GM20000 (cell line): ENCODE data around the gene IL1RAPL1.

Experiments used
- DNase-seq: peaks from one replicate; pipeline ENCODE4 v3.0.0; 2012; ENCODE audit warnings: low spot score
- CTCF ChIP-seq: IDR thresholded peaks from 2 replicates; pipeline ENCODE4 v1.5.1; 2012; ENCODE audit warnings: mild to moderate bottlenecking, control low read depth; ENCODE audit errors: extremely low read depth, missing control alignments

Gene IL1RAPL1

DNA sequence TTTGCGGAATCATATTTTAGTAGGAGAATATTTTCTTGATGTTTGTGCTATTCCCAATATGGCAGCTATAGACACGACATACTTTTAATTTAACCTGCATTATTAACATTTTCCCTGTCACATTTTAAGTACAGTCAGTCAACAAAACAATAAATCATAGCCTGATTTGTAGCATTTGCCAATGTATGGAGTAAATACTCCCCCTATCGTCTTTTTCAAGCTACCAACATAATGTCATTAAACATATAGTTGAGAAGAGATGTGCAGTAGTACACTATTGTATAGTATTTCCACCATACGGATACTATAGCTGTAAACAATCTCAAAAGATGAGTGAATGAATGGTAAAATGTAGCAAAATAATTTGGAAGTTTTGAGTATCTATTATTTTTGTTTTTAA is 1324.4 kb downstream of the IL1RAPL1 start:
- TF ChIP-seq CTCF: no peak
- DNase-seq: no peak

- DNase-seq: no peak
- no peak for TF ChIP-seq CTCF
Measured at GRCh38 chrX:29913647-29914046, 1326.4 kb downstream of the IL1RAPL1 start.

DNA sequence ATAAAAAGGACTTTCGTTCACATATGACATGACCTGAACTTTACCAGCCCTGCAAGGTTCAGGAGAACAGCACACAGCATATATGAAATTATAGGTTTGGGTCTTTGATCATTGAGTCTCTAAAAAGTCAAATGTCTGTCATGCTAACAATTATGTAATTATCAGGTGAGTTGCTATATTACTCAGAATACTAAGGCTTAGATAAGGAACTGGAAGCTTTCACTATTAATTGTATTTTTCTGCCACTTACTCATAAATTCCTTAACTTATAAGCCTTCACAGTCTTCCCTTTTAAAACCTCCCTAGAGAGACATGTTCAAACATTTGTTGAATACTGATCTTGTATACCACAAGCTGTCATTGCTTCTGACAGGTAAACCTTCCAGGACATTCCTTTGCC is 1335.4 kb downstream of the IL1RAPL1 start:
- no peak for TF ChIP-seq CTCF
- DNase-seq: no peak

DNA sequence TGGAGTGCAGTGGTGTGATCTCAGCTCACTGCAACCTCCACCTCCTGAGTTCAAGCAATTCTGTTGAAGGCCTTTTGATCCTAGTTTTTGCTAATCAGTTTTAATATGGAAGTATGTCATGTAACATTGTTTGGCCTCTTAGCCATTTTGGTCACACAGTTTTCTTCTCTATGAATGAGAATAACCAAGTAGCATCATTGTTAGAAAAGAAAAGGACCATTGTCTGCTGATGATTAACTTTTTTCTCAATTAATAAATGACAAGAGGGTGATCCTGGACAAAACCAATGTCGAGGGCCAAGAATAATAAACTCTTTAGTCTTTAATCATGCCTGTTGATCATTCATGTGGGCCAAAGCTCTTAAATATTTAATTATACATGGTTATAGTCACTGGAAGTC is 1338.8 kb downstream of the IL1RAPL1 start:
- no peak for DNase-seq
- no peak for TF ChIP-seq CTCF

DNA sequence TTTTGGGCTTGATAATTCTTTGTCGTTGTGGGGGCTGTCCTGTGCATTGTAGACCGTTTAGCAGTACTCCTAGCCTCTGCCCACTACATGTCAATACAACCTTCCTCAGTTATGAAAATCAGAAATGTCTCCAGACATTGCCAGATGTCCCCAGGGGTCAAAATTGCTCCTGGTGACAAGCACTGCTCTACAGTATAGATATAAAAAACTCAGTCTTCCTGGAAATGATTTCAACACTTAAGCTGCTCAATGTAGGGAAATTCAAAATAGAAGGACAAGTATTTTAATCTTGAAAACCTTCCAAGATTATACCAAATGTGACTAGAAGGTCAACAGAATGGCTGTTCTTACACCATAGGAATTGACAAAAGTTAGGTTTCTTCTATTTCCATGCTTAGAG is 1339.4 kb downstream of the IL1RAPL1 start:
- DNase-seq: no peak
- TF ChIP-seq CTCF: no peak

DNA sequence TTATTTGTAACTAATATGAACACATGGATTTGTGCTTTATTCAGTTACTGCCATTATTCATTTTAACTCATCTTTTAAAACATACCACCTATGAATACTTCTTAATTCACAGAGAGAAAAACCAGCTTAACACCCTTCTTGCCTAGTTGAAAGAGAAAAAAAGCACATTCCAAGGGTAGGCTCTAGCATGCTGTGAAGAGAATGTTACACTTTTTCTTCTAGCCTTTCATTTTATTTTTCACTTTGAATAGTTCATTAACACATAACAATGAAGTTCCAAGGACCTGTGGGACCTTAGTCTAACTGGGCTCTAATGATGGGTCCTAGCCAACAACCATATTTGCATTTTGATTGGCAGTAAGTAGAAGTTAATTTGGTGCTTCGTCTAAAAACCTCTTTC is 1348.2 kb downstream of the IL1RAPL1 start:
- no peak for DNase-seq
- TF ChIP-seq CTCF: no peak

GRCh38 chrX:29940750-29941149 is 1353.5 kb downstream of the IL1RAPL1 start:
- TF ChIP-seq CTCF: no peak
- DNase-seq: no peak
